Measurements from ENCODE around the gene RAD51D.

Gene RAD51D

DNA sequence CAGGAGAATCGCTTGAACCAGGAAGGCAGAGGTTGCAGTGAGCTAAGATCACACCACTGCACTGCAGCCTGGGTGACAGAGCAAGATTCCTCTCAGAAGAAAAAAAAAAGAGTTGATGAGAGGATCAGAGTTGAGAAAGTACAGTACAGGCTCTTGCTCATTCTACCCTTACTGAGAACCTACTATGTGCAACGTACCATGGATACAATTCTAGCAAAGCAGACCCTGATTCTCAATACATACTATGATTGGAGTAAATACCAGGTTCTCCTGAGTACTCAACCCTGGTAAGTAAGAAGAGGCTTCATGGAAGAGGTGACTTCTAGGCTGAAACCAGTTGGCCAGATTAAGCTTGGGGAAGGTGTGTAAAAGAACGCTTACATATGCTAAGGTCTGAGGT lies 57.4 kb downstream of the RAD51D start:
- peak overlapping the region; percentile 54 to 68 for H3K4me3 ChIP-seq (ENCODE audit: low read depth in 1 of 2, low read length in 1 of 2)
- peaks cover 16% of the 10 kb centered on the region for H3K36me3 ChIP-seq
- TF ChIP-seq, protein P1, sequence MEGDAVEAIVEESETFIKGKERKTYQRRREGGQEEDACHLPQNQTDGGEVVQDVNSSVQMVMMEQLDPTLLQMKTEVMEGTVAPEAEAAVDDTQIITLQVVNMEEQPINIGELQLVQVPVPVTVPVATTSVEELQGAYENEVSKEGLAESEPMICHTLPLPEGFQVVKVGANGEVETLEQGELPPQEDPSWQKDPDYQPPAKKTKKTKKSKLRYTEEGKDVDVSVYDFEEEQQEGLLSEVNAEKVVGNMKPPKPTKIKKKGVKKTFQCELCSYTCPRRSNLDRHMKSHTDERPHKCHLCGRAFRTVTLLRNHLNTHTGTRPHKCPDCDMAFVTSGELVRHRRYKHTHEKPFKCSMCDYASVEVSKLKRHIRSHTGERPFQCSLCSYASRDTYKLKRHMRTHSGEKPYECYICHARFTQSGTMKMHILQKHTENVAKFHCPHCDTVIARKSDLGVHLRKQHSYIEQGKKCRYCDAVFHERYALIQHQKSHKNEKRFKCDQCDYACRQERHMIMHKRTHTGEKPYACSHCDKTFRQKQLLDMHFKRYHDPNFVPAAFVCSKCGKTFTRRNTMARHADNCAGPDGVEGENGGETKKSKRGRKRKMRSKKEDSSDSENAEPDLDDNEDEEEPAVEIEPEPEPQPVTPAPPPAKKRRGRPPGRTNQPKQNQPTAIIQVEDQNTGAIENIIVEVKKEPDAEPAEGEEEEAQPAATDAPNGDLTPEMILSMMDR (IDR thresholded peaks at IDR 0.05), result no peak
- H3K27me3 ChIP-seq, result no peaks in the 10 kb centered on the region
- peaks cover 47 to 56% of the 10 kb centered on the region in 2 experiments for H3K4me1 ChIP-seq (ENCODE audit: control insufficient read depth in 1 of 2, insufficient read depth in 1 of 2, low read depth in 1 of 2, low read length in 1 of 2)
- H3K9me3 ChIP-seq, result no peaks in the 10 kb centered on the region
- peak overlapping the region; percentile 91 for H3K27ac ChIP-seq

DNA sequence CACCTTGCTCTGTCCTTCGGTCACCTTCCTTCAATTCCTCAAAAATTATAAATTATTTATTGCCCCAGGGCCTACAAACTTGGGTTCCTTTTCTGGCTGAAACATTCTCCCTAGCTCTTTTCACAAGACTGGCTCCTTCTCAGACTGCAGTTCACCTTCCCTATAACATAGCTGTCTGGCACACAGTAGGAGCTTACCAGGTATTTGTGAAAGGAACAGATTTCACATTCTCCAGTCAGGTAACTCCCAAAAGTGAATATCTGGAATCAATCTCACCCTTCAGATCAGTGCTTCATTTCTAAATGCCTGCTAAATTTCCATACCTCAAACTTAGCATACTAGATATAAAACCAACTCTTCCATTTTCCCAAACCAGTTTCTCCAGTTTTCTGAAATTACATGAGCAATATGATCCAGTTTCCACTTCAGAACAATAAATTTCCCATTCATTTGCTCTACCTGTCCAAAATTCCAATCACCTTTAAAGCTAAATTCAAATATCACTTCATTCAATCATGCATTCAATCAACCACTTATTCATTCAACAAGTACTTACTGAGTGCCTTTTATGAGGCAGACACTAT lies 62.2 kb downstream of the RAD51D start:
- peaks cover 20% of the 10 kb centered on the region for H3K36me3 ChIP-seq
- TF ChIP-seq, protein P1 (IDR thresholded peaks at IDR 0.05), result no peak
- no peaks in the 10 kb centered on the region for H3K9me3 ChIP-seq
- H3K27me3 ChIP-seq, result no peaks in the 10 kb centered on the region
- peaks cover 28 to 50% of the 10 kb centered on the region in 2 experiments for H3K4me1 ChIP-seq (ENCODE audit: control insufficient read depth in 1 of 2, insufficient read depth in 1 of 2, low read depth in 1 of 2, low read length in 1 of 2)
- H3K27ac ChIP-seq, result peak overlapping the region; percentile 36
- no peak overlapping the region for H3K4me3 ChIP-seq (ENCODE audit: low read depth in 1 of 2, low read length in 1 of 2)

DNA sequence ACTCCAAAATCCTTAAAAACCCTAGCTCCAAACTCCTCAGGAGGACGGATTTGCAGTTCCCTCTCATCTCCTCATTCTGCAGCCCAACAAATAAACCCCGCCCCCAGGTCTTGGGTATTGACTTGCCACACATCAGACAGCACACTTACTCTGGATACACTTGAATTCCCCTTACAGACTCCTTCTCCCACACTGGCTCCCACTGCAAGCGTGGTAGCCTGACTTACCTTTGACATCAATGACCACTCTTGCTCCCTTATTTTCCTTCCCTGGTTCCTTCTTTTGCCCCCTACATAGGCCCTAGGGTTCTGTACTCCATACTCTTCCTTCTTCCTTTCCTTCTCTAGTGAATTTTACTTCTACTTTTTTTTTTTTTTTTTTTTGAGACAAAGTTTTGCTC lies 63.6 kb downstream of the RAD51D start:
- no peak overlapping the region for H3K27ac ChIP-seq

DNA sequence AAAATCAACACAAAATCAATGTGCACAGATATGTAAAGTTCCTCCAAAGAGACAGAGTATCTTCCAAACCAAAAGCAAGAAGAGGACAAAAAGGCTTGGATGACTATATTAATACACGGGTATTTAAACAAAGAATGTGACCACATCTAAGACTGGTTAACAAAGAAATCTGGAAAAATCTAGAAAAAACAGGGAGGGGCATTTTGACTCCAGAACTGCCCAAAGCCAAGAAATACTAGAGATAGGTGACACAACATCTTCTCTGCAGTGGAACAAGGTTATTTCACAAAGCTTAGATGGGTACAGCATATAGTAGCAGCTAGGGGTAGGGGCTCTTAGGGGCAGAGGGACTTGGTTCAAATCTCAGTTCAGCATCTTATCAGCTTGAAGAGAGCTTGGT lies 66.5 kb downstream of the RAD51D start:
- Histone ChIP-seq H3K4me1 (ENCODE audit: control insufficient read depth in 1 of 2, insufficient read depth in 1 of 2, low read depth in 1 of 2, low read length in 1 of 2) (peaks cover 55 to 71% of the 10 kb centered on the region in 2 experiments), H3K27me3 (no peaks in the 10 kb centered on the region), H3K4me3 (ENCODE audit: low read depth in 1 of 2, low read length in 1 of 2) (no peak overlapping the region), H3K9me3 (no peaks in the 10 kb centered on the region), H3K27ac (peak overlapping the region; percentile 97), H3K36me3 (peaks cover 4% of the 10 kb centered on the region)
- TF ChIP-seq, protein P1 (IDR thresholded peaks at IDR 0.05), result no peak

More for the DNA sequence above, 63.6 kb downstream of the RAD51D start:
- H3K4me3 ChIP-seq (ENCODE audit: low read depth in 1 of 2, low read length in 1 of 2), result no peak overlapping the region
- TF ChIP-seq, protein P1 (IDR thresholded peaks at IDR 0.05), result no peak
- no peaks in the 10 kb centered on the region for H3K27me3 ChIP-seq
- peaks cover 20% of the 10 kb centered on the region for H3K36me3 ChIP-seq
- no peaks in the 10 kb centered on the region for H3K9me3 ChIP-seq
- peaks cover 29 to 55% of the 10 kb centered on the region in 2 experiments for H3K4me1 ChIP-seq (ENCODE audit: control insufficient read depth in 1 of 2, insufficient read depth in 1 of 2, low read depth in 1 of 2, low read length in 1 of 2)

DNA sequence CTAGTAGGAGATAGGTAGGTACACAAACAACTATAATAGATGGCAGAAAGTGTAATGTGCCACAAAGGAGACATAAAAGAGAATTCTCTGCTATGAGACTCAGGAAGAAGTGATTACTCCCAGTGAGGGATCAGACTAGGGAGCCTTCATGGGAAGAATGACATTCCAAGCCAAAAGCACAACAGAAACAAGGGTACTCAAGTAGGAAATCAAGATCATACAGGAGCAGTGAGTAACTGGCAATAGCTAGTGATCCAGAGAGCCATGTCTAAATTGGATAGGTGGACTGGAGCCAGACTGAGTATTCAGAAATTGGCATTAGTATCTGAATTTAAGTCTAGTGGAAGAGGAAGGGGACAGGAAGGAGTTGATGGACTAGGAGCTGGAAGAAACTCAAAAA lies 66.9 kb downstream of the RAD51D start:
- peak overlapping the region; percentile 97 for H3K27ac ChIP-seq
- peaks cover 4% of the 10 kb centered on the region for H3K36me3 ChIP-seq
- no peaks in the 10 kb centered on the region for H3K9me3 ChIP-seq
- peak overlapping the region in 1 of 2 experiments; percentile 65 for H3K4me3 ChIP-seq (ENCODE audit: low read depth in 1 of 2, low read length in 1 of 2)
- no peaks in the 10 kb centered on the region for H3K27me3 ChIP-seq
- peaks cover 55 to 71% of the 10 kb centered on the region in 2 experiments for H3K4me1 ChIP-seq (ENCODE audit: control insufficient read depth in 1 of 2, insufficient read depth in 1 of 2, low read depth in 1 of 2, low read length in 1 of 2)
- TF ChIP-seq, protein P1 (IDR thresholded peaks at IDR 0.05), result no peak

Data from neutrophil (primary cell).